Panc1 (cell line): ENCODE data around the gene HES4. TPM values are rescaled to one million over a fixed set of nuclear protein-coding genes. Genes with fewer than 3 reads are reported as not detected.
"Not testable (repeated sequence)": the region's sequence is repeated elsewhere in the genome, so short reads cannot be mapped to it uniquely, and the experiment has no call there.

ENCODE experiments used
- ATAC-seq: fragments of 200-7000 bp; cut with Tn5 transposase; 2 replicates; pipeline ENCODE4 v1.9.1; 2020; ENCODE audit warnings: mild to moderate bottlenecking, moderate library complexity
- BruUV-seq: library from RNA; stranded (reverse); fragments of 400-500 nt; replicated peaks from 2 replicates; lab custom pipeline; 2021; lab: Mats Ljungman, UMichigan
- CTCF ChIA-PET: fragments of 300-600 bp; sonication (Branson Sonifier 250); formaldehyde crosslinking; loops from one replicate; lab custom pipeline; 2022; ENCODE audit warnings: antibody characterized with exemption; lab: Charles Lee
- POLR2A ChIA-PET: fragments of 300-600 bp; sonication (Branson Sonifier 250); formaldehyde crosslinking; loops from one replicate; lab custom pipeline; 2022; ENCODE audit warnings: antibody characterized with exemption; lab: Charles Lee
- DNase-seq: peaks from one replicate; pipeline ENCODE4 v3.0.0-alpha.2; 2010; ENCODE audit warnings: low read depth, low spot score
- H3K27ac ChIP-seq: 2 replicates; pipeline ENCODE4 v1.5.1; 2011; ENCODE audit warnings: mild to moderate bottlenecking, low read length, inconsistent platforms
- H3K27me3 ChIP-seq: fragments of 200-500 bp; sonication (Bioruptor generic); 2 replicates; pipeline ENCODE4 v1.6.0; 2014; ENCODE audit warnings: low read length, inconsistent platforms; ENCODE audit not compliant: control insufficient read depth, insufficient read depth
- H3K36me3 ChIP-seq: fragments of 200-500 bp; sonication (Bioruptor generic); 2 replicates; pipeline ENCODE4 v1.5.1; 2014; ENCODE audit warnings: inconsistent platforms, mild to moderate bottlenecking, low read length, moderate library complexity; ENCODE audit not compliant: control insufficient read depth, insufficient read depth
- H3K4me1 ChIP-seq: 2 replicates; pipeline ENCODE4 v1.5.1; 2011; ENCODE audit warnings: inconsistent platforms, mild to moderate bottlenecking, low read length, moderate library complexity; ENCODE audit not compliant: control insufficient read depth, insufficient read depth
- H3K4me3 ChIP-seq, 2 experiments: 2 replicates each; pipeline ENCODE4 v1.5.1; 2011 to 2012; ENCODE audit warnings: low read depth in 2 of 2, low read length in 2 of 2, mild to moderate bottlenecking in 2 of 2, inconsistent platforms in 1 of 2, moderate library complexity in 1 of 2
- H3K9me3 ChIP-seq: fragments of 200-500 bp; sonication (Bioruptor generic); 2 replicates; pipeline ENCODE4 v1.5.1; 2014; ENCODE audit warnings: low read depth, mild to moderate bottlenecking, inconsistent platforms, low read length, moderate library complexity; ENCODE audit not compliant: control insufficient read depth, insufficient read depth
- CTCF ChIP-seq: fragments of 450-650 bp; IDR thresholded peaks from 2 replicates; pipeline ENCODE4 v1.5.1; 2017; ENCODE audit warnings: mild to moderate bottlenecking
- POLR2AphosphoS5 ChIP-seq: IDR thresholded peaks from 2 replicates; pipeline ENCODE4 v1.6.1; 2012; ENCODE audit warnings: mild to moderate bottlenecking, low read depth, low read length, moderate library complexity
- REST ChIP-seq, 2 experiments: IDR thresholded peaks; 2 replicates each; pipeline ENCODE4 v1.6.1; 2011 to 2012; ENCODE audit warnings: low read depth in 2 of 2, control low read depth in 1 of 2, low read length in 1 of 2, mild to moderate bottlenecking in 1 of 2, moderate library complexity in 1 of 2; ENCODE audit not compliant: insufficient read depth in 1 of 2
- SIN3A ChIP-seq: IDR thresholded peaks from 2 replicates; pipeline ENCODE4 v1.6.1; 2012; ENCODE audit warnings: low read depth, mild to moderate bottlenecking, low read length, moderate library complexity, borderline replicate concordance; ENCODE audit not compliant: insufficient read depth
- TCF7L2 ChIP-seq: IDR thresholded peaks from 2 replicates; pipeline ENCODE4 v1.6.1; 2011; ENCODE audit warnings: mild to moderate bottlenecking, low read depth, low read length, inconsistent platforms
- in situ Hi-C: cut with HindIII; loops from 2 replicates; pipeline ENCODE4 v1.10.0; 2016; ENCODE audit warnings: low sequenced_read_pairs, low pct_unique_long_range_greater_than_20kb
- intact Hi-C: fragments of 100-400 bp; cut with micrococcal nuclease; formaldehyde crosslinking; loops from one replicate; pipeline ENCODE4 v1.10.0; 2022; ENCODE audit not compliant: unreplicated experiment
- total RNA-seq: library from RNA; stranded (reverse); gene quantifications from one replicate; pipeline ENCODE4 v1.2.1, GENCODE V29; 2021; ENCODE audit not compliant: unreplicated experiment

The HES4 gene
- total RNA-seq, 1 experiment from 2014 or later, result 74.2 TPM

- Histone ChIP-seq H3K27ac (no peak overlapping the region), H3K27me3 (no peaks in the 10 kb centered on the region), H3K4me1 (peaks cover 6% of the 10 kb centered on the region), H3K36me3 (no peaks in the 10 kb centered on the region), H3K4me3 (no peak overlapping the region), H3K9me3 (no peaks in the 10 kb centered on the region)
- BruUV-seq, result no TSS peak
- ChIA-PET POLR2A (no interaction called here), CTCF (interaction anchor here (0.6 kb wide), 1 partner anchor 27 kb away, joined by 3 read pairs; no protein-coding TSS in a partner anchor)
- TF ChIP-seq TCF7L2 (no peak), SIN3A (no peak), POLR2AphosphoS5 (no peak), CTCF (no peak), REST (IDR thresholded peaks at IDR 0.05; ENCODE audit: insufficient read depth in 1 of 2, low read depth in 2 of 2, low read length in 1 of 2) (no peak)
- DNase-seq (no peak), ATAC-seq (no peak)
- intact Hi-C loops, result no loop called here
- in situ Hi-C loops, result no loop called here
Observed at GRCh38 chr1:991895-992294, 8.0 kb downstream of the HES4 start.

- intact Hi-C loops, CTCF ChIA-PET, H3K36me3 ChIP-seq, H3K27ac ChIP-seq, DNase-seq, H3K4me1 ChIP-seq, in situ Hi-C loops, H3K4me3 ChIP-seq, POLR2A ChIA-PET, H3K9me3 ChIP-seq, H3K27me3 ChIP-seq, ATAC-seq, BruUV-seq: not testable (repeated sequence)
Observed at GRCh38 chr1:991275-991674, 8.6 kb downstream of the HES4 start.

GRCh38 chr1:988061-988460 lies 11.8 kb downstream of the HES4 start:
- intact Hi-C loops, result not testable (repeated sequence)

More at GRCh38 chr1:988061-988460, 11.8 kb downstream of the HES4 start:
- H3K27me3 ChIP-seq, H3K4me1 ChIP-seq, ATAC-seq, POLR2A ChIA-PET, DNase-seq, H3K27ac ChIP-seq, H3K9me3 ChIP-seq, BruUV-seq, CTCF ChIA-PET, in situ Hi-C loops, H3K4me3 ChIP-seq, H3K36me3 ChIP-seq: not testable (repeated sequence)
